ENCODE data around the gene LEUTX.
"Not testable (repeated sequence)": the region's sequence is repeated elsewhere in the genome, so short reads cannot be mapped to it uniquely, and the experiment has no call there.

Gene LEUTX

DNA sequence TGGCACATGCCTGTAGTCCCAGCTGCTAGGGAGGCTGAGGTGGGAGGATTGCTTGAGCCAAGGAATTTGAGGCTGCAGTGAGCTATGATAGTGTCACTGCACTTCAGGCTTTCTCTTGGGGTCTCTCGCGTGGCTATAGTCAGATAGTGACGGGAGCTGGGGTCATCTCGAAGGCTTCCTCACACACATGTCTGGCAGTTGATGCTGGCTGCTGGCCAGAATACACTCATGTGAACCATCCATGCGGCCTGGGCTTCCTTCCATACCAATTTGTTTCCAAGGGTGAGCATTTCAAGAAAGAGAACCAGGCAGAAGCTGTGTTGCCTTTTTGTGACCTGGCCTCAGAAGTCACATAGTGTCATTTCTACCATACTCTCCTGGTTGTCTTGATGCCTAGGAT is 26.4 kb downstream of the LEUTX start:
- Mint-ChIP-seq H3K27ac (no peak overlapping the region), H3K9me3 (peaks cover 4% of the 10 kb centered on the region)

DNA sequence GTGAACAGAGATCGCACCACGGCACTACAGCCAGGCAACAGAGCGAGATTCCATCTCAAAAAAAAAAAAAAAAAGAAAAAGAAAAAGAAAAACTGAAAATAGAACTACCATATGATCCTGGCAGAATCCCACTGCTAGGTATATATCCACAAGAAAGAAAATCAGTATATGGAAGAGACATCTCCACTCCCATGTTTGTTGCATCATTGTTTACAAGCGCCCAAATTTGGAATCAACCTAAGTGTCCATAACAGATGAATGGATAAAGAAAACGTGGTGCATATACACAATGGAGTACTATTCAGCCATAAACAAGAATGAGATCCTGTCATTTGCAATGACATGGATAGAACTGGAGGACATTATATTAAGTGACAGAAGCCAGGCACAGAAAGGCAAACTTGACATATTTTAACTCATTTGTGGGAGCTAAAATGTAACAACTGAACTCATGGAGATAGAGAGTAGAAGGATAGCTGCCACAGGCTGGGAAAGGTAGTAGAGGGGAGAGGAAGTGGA is 29.3 kb downstream of the LEUTX start:
- no peak overlapping the region for H3K4me3 Mint-ChIP-seq
- H3K4me1 Mint-ChIP-seq (ENCODE audit: low read depth) = no peaks in the 10 kb centered on the region
- peaks cover 4% of the 10 kb centered on the region for H3K9me3 Mint-ChIP-seq
- H3K27ac Mint-ChIP-seq = no peak overlapping the region
- no peaks in the 10 kb centered on the region for H3K36me3 Mint-ChIP-seq (ENCODE audit: low read depth)
- H3K27me3 Mint-ChIP-seq (ENCODE audit: low read depth) = peaks cover 9% of the 10 kb centered on the region

More for the DNA sequence above, 26.4 kb downstream of the LEUTX start:
- peaks cover 12% of the 10 kb centered on the region for H3K27me3 Mint-ChIP-seq (ENCODE audit: low read depth)
- H3K4me1 Mint-ChIP-seq (ENCODE audit: low read depth) = no peaks in the 10 kb centered on the region
- no peaks in the 10 kb centered on the region for H3K36me3 Mint-ChIP-seq (ENCODE audit: low read depth)
- H3K4me3 Mint-ChIP-seq = no peak overlapping the region

DNA sequence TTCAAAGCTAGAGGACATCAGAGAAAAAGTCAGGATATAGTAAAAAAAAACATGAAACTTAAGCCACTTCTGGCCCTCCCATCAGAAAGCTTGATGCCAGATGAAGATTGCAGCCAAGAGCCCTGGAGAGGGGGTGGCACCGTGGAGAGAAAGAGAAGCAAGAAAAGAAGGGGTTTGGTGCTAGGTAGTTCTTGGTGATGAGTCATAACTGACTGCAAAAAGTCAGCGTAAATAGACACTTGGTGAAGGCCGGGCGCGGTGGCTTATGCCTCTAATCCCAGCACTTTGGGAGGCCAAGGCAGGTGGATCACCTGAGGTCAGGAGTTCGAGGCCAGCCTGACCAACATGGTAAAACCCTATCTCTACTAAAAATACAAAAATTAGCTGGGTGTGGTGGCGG is 30.0 kb downstream of the LEUTX start:
- H3K4me3 Mint-ChIP-seq; H3K9me3 Mint-ChIP-seq; H3K27ac Mint-ChIP-seq; H3K27me3 Mint-ChIP-seq (ENCODE audit: low read depth); H3K36me3 Mint-ChIP-seq (ENCODE audit: low read depth); H3K4me1 Mint-ChIP-seq (ENCODE audit: low read depth): not testable (repeated sequence)

DNA sequence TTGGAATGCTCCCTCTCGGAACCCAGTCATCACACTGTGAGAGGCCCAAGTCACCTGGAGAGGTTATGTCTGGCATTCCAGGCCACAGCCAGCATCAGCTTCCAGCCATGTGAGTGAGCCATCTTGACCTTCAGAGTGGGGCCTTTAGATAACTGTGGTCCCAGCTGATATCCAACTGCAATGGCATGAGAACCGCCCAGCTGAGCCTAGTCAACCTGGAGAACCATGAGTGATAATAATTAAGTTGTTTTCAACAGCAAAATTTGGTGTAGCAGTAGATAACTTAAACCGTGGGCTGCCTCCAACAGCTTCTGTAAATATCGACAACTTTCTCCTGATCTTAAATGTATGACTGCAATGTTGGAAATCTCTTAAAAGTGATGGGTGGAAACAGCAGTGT is 30.7 kb downstream of the LEUTX start:
- Mint-ChIP-seq H3K9me3 (peaks cover 4% of the 10 kb centered on the region), H3K27ac (no peak overlapping the region)

DNA sequence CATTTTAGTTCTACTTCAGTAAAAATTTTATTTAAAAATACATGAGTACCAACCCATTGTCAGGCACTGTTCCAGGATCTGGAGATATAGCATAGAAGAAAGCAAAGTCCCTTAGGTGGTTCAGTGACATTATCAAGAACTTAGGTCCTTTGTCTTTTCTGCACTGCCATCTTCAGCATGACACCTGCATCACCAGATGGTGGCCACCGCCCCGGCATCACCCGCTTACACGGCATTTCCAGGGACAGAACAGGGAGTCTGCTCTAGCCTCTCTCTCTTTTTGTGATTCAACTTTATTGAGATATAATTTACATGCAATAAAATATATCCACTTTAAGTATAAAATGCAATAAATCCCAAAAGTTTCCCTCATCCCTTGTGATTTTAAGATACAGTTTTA is 31.8 kb downstream of the LEUTX start:
- no peak overlapping the region for H3K27ac Mint-ChIP-seq

More for the DNA sequence above, 30.7 kb downstream of the LEUTX start:
- H3K36me3 Mint-ChIP-seq (ENCODE audit: low read depth) = peaks cover 2% of the 10 kb centered on the region
- no peak overlapping the region for H3K4me3 Mint-ChIP-seq
- peaks cover 3% of the 10 kb centered on the region for H3K27me3 Mint-ChIP-seq (ENCODE audit: low read depth)
- H3K4me1 Mint-ChIP-seq (ENCODE audit: low read depth) = no peaks in the 10 kb centered on the region

DNA sequence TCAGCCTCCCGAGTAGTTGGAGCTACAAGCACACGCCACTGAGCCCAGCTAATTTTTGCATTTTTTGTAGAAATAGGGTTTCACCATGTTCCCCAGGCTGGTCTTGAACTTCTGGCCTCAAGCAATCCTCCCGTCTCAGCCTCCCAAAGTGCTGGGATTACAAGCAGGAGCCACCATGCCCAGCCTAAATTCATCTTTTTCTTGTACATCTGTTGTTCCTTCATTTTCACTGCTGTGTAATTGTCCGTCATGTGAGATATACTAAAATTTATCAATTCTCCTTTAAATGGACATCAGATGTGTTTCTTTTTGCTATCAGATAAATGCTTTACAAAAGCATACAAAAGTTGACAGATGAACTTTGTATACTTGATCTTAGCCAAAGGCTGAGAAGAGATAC is 32.4 kb downstream of the LEUTX start:
- peaks cover 4% of the 10 kb centered on the region for H3K9me3 Mint-ChIP-seq
- H3K4me1 Mint-ChIP-seq (ENCODE audit: low read depth) = no peaks in the 10 kb centered on the region
- peaks cover 4% of the 10 kb centered on the region for H3K36me3 Mint-ChIP-seq (ENCODE audit: low read depth)
- H3K27me3 Mint-ChIP-seq (ENCODE audit: low read depth) = no peaks in the 10 kb centered on the region
- no peak overlapping the region for H3K27ac Mint-ChIP-seq
- H3K4me3 Mint-ChIP-seq = no peak overlapping the region

More for the DNA sequence above, 31.8 kb downstream of the LEUTX start:
- H3K36me3 Mint-ChIP-seq (ENCODE audit: low read depth) = peaks cover 2% of the 10 kb centered on the region
- H3K4me1 Mint-ChIP-seq (ENCODE audit: low read depth) = no peaks in the 10 kb centered on the region
- no peak overlapping the region for H3K4me3 Mint-ChIP-seq
- peaks cover under 1% of the 10 kb centered on the region for H3K27me3 Mint-ChIP-seq (ENCODE audit: low read depth)
- H3K9me3 Mint-ChIP-seq = peaks cover 4% of the 10 kb centered on the region

DNA sequence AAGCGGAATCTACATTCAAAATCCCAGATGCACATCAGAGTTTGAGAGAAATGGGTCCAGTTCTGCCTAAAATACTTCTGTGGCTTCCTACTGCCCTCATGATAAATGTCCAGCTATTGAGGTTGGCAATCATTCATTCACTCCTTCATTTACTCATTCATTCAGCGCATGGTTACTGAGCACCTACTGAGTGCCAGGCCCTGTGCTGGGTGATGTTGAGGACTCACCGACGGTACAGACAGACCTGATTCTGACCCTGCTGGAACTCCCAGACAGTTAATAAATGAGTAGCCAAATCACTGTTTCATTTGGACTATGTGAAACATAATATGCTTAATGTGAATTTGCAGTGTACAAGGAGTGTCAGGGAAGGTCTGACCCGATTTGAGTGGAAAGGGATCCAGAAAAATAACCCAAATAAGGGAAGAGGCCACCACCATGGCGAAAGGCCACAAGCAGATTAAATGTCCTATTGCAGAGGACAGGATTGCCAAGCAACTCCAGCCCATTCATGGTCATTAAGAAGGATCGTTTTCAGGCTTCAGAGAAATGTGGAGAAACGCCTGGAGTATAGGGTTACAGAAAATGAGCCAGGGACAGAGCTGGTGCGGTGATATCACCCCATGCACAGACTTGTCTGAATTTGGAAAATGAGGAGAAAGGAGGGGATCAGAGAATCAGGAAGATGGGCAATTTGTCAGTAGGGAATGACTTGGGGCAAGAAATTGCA is 34.8 kb downstream of the LEUTX start:
- no peak overlapping the region for H3K27ac Mint-ChIP-seq
- no peak overlapping the region for H3K4me3 Mint-ChIP-seq
- no peaks in the 10 kb centered on the region for H3K9me3 Mint-ChIP-seq
- H3K36me3 Mint-ChIP-seq (ENCODE audit: low read depth) = peaks cover 10% of the 10 kb centered on the region
- no peaks in the 10 kb centered on the region for H3K27me3 Mint-ChIP-seq (ENCODE audit: low read depth)
- peaks cover 3% of the 10 kb centered on the region for H3K4me1 Mint-ChIP-seq (ENCODE audit: low read depth)

DNA sequence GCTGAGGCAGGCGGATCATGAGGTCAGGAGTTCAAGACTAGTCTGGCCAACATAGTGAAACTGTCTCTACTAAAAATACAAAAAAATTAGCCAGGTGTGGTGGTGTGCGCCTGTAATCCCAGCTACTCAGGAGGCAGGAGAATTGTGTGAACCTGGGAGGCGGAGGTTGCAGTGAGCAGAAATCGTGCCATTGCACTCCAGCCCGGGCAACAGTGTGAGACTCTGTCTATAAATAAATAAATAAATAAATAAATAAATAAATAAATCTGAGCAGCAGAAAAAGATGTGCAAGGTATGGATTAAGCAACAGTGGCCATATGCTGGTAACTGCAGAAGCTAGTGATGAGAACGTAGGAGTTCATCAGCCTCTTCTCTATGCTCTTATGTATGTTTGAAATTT is 35.5 kb downstream of the LEUTX start:
- not testable (repeated sequence) for H3K9me3 Mint-ChIP-seq; H3K27ac Mint-ChIP-seq; H3K4me3 Mint-ChIP-seq; H3K4me1 Mint-ChIP-seq (ENCODE audit: low read depth); H3K36me3 Mint-ChIP-seq (ENCODE audit: low read depth); H3K27me3 Mint-ChIP-seq (ENCODE audit: low read depth)

DNA sequence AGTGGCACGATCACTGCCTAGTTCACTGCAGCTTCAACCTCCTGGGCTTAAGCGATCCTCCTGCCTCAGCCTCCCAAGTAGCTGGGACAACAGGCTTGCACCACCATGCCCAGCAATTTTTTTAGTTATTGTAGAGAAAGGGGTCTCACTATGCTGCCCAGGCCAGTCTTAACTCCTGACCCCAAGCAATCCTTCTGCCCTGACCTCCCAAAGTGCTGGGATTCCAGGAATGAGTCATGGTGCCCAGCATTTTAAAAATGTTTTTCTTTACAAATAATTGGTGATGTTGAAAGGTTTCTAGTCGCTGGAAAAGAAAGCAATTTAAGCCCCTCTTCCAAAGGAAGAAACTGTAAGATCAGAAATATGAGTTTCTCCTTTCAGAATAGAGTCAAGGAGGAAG is 35.9 kb downstream of the LEUTX start:
- Mint-ChIP-seq H3K9me3 (no peaks in the 10 kb centered on the region), H3K4me3 (no peak overlapping the region), H3K36me3 (ENCODE audit: low read depth) (peaks cover 10% of the 10 kb centered on the region), H3K27me3 (ENCODE audit: low read depth) (no peaks in the 10 kb centered on the region), H3K27ac (no peak overlapping the region), H3K4me1 (ENCODE audit: low read depth) (peaks cover 6% of the 10 kb centered on the region)

DNA sequence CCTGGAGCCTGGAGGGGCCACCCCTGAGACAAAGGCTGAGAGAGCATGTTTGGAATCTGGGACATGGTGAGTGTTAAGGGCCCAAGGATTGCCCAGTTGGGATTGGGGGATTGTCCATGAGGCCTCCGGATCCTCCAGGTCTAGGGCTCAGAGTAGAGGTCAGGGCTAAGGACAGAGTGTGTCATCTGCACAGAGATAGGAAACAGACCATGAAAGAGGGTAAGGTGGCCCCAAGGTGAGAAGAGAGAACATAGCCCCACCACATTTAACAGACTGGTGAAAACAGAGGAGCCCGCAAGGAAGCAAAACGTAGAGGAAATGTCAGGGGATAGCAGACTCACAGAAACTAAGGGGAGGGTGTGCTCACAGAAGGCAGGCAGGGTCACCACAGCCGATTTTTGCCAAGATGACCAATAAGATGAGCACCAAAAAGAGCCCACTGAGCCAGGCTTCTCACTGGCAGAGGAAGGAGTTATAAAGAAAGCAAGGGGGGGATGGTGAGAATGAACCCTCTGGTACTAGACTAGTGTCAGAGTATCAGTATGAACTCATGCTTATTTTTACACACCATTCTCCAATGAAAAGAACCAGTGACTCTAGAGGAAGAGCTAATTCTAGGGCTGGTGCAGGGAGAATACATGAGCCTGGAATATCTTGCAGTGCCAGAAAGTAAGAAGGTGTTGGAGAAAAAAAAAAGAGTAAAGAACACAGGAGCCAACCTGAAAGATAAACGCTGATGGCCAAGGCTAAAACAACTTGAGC is 37.8 kb downstream of the LEUTX start:
- Mint-ChIP-seq H3K27ac (no peak overlapping the region), H3K36me3 (ENCODE audit: low read depth) (peaks cover 10% of the 10 kb centered on the region), H3K4me3 (no peak overlapping the region), H3K9me3 (no peaks in the 10 kb centered on the region), H3K27me3 (ENCODE audit: low read depth) (no peaks in the 10 kb centered on the region), H3K4me1 (ENCODE audit: low read depth) (peaks cover 6% of the 10 kb centered on the region)

DNA sequence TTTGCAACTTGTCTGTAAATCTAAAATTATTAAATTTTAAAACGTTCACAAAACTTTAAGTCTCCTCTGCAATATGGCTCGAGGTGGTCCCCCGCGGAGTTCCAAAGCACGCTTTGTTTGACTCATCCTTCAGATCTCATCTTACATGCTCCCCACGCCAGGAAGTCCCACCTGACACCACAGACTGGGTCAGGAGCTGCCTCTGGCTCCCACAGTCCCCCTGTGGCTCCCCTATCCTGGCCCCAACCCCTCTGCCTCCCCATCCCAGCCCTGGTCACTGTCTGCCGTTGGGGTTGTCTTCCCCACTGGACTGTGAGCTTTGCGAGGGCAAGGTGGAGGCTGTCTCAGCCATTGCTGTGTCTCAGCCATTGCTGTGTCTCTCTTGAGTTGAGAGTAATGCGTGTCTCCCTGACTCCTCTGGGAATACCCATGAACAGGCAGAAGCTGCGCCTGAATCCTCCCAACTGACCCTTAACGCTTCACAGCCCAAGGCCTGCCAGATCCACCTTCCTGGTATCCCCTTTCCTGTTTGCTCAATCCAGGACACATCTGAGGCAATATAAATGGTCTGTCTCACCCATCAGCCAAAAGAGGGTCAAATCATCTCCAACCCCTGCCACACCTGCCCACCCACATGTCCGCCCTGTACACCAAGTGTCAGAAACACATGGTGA is 39.4 kb downstream of the LEUTX start:
- Mint-ChIP-seq H3K4me3 (no peak overlapping the region), H3K27me3 (ENCODE audit: low read depth) (no peaks in the 10 kb centered on the region), H3K36me3 (ENCODE audit: low read depth) (peaks cover 10% of the 10 kb centered on the region), H3K4me1 (ENCODE audit: low read depth) (peaks cover 6% of the 10 kb centered on the region), H3K27ac (no peak overlapping the region), H3K9me3 (no peaks in the 10 kb centered on the region)

DNA sequence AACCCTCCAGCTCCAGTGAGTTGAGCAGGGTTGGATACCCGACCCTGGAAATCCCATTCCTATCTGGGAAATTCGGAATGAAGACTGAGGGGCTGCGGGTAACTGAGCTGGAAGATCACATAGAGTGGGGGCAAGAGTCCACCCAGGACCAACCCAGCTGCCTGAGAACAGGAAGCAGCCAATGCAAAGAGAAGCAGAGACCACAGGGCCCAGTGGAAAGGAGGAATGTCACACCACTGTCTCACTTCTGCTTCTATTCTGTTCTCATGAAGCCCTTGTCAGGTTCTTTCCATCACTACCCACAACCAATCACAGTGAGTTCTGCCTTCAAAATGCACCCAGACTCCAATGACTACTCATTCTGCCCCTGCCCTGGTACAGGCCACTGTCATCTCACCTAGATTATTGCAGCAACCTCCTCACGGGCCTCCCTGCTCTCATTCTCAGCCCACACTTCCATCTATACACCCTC is 40.0 kb downstream of the LEUTX start:
- H3K9me3 Mint-ChIP-seq = no peaks in the 10 kb centered on the region
- no peaks in the 10 kb centered on the region for H3K27me3 Mint-ChIP-seq (ENCODE audit: low read depth)
- H3K4me1 Mint-ChIP-seq (ENCODE audit: low read depth) = peaks cover 6% of the 10 kb centered on the region
- H3K27ac Mint-ChIP-seq = no peak overlapping the region
- peaks cover 9% of the 10 kb centered on the region for H3K36me3 Mint-ChIP-seq (ENCODE audit: low read depth)
- no peak overlapping the region for H3K4me3 Mint-ChIP-seq

DNA sequence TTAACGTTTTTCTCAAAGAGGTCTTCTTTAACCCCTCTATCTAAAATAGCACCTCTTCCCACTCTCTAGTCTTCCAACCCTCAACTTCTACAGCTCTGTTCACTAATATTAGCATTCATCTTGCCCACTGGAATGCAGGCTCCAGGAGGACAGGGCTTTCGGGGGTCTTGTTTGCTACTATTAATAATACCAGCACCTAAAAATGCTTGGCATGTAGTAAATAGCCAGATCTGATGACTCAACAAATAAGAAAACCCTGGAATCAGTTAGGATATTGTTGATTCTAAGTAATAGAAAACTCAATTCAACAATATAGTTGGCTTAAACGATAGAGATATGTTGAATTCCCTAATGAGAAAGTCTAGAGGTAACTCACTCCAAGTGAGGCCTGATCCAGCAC is 41.1 kb downstream of the LEUTX start:
- Mint-ChIP-seq H3K4me3 (no peak overlapping the region), H3K36me3 (ENCODE audit: low read depth) (peaks cover 8% of the 10 kb centered on the region), H3K27ac (no peak overlapping the region), H3K4me1 (ENCODE audit: low read depth) (peaks cover 6% of the 10 kb centered on the region), H3K27me3 (ENCODE audit: low read depth) (no peaks in the 10 kb centered on the region), H3K9me3 (no peaks in the 10 kb centered on the region)

DNA sequence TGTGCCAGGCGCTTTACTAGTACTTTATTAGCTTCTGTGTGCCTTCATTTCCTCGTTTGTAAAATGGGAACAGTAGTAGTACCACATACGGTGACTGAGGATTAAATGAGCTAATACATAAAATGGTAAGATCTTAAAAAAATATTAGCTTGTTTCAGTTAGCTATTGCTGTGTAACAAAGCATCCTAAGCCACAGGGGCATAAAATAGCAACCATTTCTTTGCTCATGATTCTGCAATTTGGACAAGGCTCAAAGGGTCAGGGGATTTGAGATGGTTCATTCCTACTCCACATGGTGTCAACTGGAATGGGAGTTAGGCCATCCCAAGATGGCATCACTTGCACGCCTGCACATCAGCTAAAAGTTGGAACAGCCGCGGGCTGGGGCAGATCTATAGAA is 42.0 kb downstream of the LEUTX start:
- no peaks in the 10 kb centered on the region for H3K9me3 Mint-ChIP-seq
- H3K4me1 Mint-ChIP-seq (ENCODE audit: low read depth) = peaks cover 6% of the 10 kb centered on the region
- H3K36me3 Mint-ChIP-seq (ENCODE audit: low read depth) = peaks cover 8% of the 10 kb centered on the region
- H3K4me3 Mint-ChIP-seq = no peak overlapping the region
- H3K27me3 Mint-ChIP-seq (ENCODE audit: low read depth) = no peaks in the 10 kb centered on the region
- no peak overlapping the region for H3K27ac Mint-ChIP-seq

Data from T-helper 1 cell treated with Interleukin-12 subunit alpha and Interleukin-12 subunit beta and Interleukin-4 antibody, amounts not matched to agents 30 μg/mL and 1 μg/mL, for 36 hours (primary cell).